HepG2 (cell line): ENCODE measurements around the gene KHK. TPM values are rescaled to one million over a fixed set of nuclear protein-coding genes. Genes with fewer than 3 reads are reported as not detected.

Experiments used
- ISL2 ChIP-seq: sonication (generic); formaldehyde crosslinking; IDR thresholded peaks from 2 replicates; pipeline ENCODE4 v1.5.0; 2020; ENCODE audit warnings: missing genetic modification reagents
- MYC ChIP-seq: sonication (generic); formaldehyde crosslinking; IDR thresholded peaks from 2 replicates; pipeline ENCODE4 v1.9.0; 2021; ENCODE audit warnings: missing genetic modification reagents, borderline replicate concordance
- NR3C1 ChIP-seq: sonication (generic); formaldehyde crosslinking; IDR thresholded peaks from 2 replicates; pipeline ENCODE4 v1.4.0; 2020; ENCODE audit warnings: missing genetic modification reagents
- PHF20 ChIP-seq: sonication (generic); formaldehyde crosslinking; IDR thresholded peaks from 2 replicates; pipeline ENCODE4 v1.5.0; 2020; ENCODE audit warnings: mild to moderate bottlenecking, missing genetic modification reagents
- RCOR2 ChIP-seq: IDR thresholded peaks from 2 replicates; pipeline ENCODE4 v1.6.1; 2016; ENCODE audit warnings: missing biosample characterization, missing genetic modification reagents
- RFXAP ChIP-seq: sonication (generic); formaldehyde crosslinking; IDR thresholded peaks from 2 replicates; pipeline ENCODE4 v1.4.0; 2020; ENCODE audit warnings: missing genetic modification reagents, borderline replicate concordance
- RORA ChIP-seq: sonication (generic); formaldehyde crosslinking; IDR thresholded peaks from 2 replicates; pipeline ENCODE4 v1.5.0; 2020; ENCODE audit warnings: mild to moderate bottlenecking, missing genetic modification reagents, moderate library complexity
- XBP1 ChIP-seq: sonication (generic); formaldehyde crosslinking; IDR thresholded peaks from 2 replicates; pipeline ENCODE4 v1.5.0; 2020; ENCODE audit warnings: missing genetic modification reagents
- ZBTB3 ChIP-seq: sonication (generic); formaldehyde crosslinking; IDR thresholded peaks from 2 replicates; pipeline ENCODE4 v1.4.0; 2020; ENCODE audit warnings: low read depth, mild to moderate bottlenecking, moderate library complexity, missing genetic modification reagents, borderline replicate concordance
- ZEB1 ChIP-seq: IDR thresholded peaks from 2 replicates; pipeline ENCODE4 v1.6.1; 2012; ENCODE audit warnings: mild to moderate bottlenecking, low read depth, inconsistent platforms; ENCODE audit not compliant: insufficient replicate concordance
- ZNF207 ChIP-seq: fragments of 450-650 bp; IDR thresholded peaks from 2 replicates; pipeline ENCODE4 v1.6.1; 2016; ENCODE audit warnings: antibody characterized with exemption, borderline replicate concordance
- ZNF552 ChIP-seq: sonication (generic); formaldehyde crosslinking; IDR thresholded peaks from 2 replicates; pipeline ENCODE4 v1.9.0; 2022; ENCODE audit warnings: missing genetic modification reagents, mild to moderate bottlenecking, borderline replicate concordance
- ZNF781 ChIP-seq: sonication (generic); formaldehyde crosslinking; IDR thresholded peaks from 2 replicates; pipeline ENCODE4 v1.5.1; 2020; ENCODE audit warnings: borderline replicate concordance, mild to moderate bottlenecking, missing genetic modification reagents; ENCODE audit errors: not compliant biosample characterization
- ZSCAN21 ChIP-seq: sonication (generic); formaldehyde crosslinking; IDR thresholded peaks from 2 replicates; pipeline ENCODE4 v1.8.0; 2022; ENCODE audit warnings: mild to moderate bottlenecking, missing genetic modification reagents, moderate library complexity, borderline replicate concordance
- ZSCAN29 ChIP-seq: sonication (generic); formaldehyde crosslinking; conservative IDR thresholded peaks from 2 replicates; pipeline ENCODE4 v1.4.0; 2020; ENCODE audit warnings: mild to moderate bottlenecking, missing genetic modification reagents
- polyA plus RNA-seq, 8 experiments: library from polyadenylated mRNA; depleted of rRNA in 3 of 8; stranded (reverse) in 7 of 8; unstranded in 1 of 8; fragments of >200 nt; fragmentation: Illumina TruSeq in 4 of 8; extraction: Trizol in 4 of 8; gene quantifications; 2 replicates each; pipeline versions ENCODE4 v1.2.1 to v1.2.3, GENCODE V29; 2011 to 2016; ENCODE audit warnings: low read depth in 4 of 8, missing spikeins in 1 of 8, mixed read lengths in 1 of 8; ENCODE audit not compliant: insufficient read depth in 1 of 8
- total RNA-seq, 5 experiments: library from RNA; depleted of rRNA; stranded (reverse); fragments of >200 nt; fragmentation: Illumina TruSeq; extraction: Trizol; gene quantifications; 2 replicates each; pipeline ENCODE4 v1.2.3, GENCODE V29; 2016; ENCODE audit warnings: low read depth in 1 of 5
- TF ChIP-seq, protein P1 (sequence below): sonication (generic); formaldehyde crosslinking; IDR thresholded peaks from 2 replicates; pipeline ENCODE4 v1.4.0; 2020; ENCODE audit warnings: missing genetic modification reagents
- TF ChIP-seq, protein P2 (sequence below): sonication (generic); formaldehyde crosslinking; IDR thresholded peaks from 2 replicates; pipeline ENCODE4 v1.4.0; 2020; ENCODE audit warnings: low read depth, missing genetic modification reagents
- TF ChIP-seq, protein P3 (sequence below): sonication (generic); formaldehyde crosslinking; IDR thresholded peaks from 2 replicates; pipeline ENCODE4 v1.4.0; 2020; ENCODE audit warnings: missing genetic modification reagents

Gene KHK
- total and polyA plus RNA-seq, 2 of the 13 experiments (the other 11 are each of a cell fraction or from before 2014, with no cell fraction given): 40.9 to 99.2 TPM

DNA sequence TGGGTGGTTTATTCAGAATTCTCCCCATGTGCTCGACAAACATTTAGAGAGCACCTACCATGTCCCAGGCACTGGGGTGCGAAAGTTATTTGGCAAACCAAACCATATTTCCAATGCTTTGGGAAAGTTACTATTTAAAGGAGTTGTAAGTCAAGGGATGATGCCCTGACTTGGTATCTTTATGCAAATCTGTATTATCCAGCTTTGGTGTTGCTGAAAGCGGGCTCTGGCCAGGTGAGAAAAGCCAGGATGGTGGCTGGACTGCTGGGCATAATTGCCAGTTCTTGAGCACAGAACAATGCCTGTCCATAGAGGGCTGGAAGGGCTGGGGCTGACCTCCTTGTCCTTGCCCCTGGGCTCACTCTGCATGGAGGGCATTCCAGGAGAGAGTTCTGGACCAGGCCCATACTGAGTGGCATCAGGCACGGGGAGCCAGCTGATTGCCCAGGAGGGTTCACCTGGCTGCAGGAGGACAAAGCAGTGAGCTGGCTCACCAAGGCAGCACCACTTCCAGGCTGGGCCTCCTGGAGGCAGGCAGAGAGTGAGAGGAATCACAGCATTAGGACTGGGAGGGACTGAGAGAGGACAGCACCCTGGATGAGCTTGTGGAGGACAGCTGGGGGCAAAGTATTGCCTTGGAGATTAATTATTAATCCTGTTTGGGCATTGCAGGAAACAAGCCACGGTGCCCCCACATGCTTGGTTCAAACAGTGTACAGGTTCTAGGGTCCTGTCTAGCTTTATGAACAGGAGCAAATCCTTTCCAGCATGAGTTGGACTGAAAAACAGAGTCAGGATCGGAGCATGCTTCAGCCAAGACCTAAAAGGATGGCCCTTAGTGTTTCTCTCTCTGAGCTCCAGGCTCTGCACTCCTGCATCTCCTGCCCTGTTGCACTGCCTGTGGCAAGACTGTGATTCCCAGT lies 7.1 kb downstream of the KHK start (continued):
- TF ChIP-seq, protein P1, sequence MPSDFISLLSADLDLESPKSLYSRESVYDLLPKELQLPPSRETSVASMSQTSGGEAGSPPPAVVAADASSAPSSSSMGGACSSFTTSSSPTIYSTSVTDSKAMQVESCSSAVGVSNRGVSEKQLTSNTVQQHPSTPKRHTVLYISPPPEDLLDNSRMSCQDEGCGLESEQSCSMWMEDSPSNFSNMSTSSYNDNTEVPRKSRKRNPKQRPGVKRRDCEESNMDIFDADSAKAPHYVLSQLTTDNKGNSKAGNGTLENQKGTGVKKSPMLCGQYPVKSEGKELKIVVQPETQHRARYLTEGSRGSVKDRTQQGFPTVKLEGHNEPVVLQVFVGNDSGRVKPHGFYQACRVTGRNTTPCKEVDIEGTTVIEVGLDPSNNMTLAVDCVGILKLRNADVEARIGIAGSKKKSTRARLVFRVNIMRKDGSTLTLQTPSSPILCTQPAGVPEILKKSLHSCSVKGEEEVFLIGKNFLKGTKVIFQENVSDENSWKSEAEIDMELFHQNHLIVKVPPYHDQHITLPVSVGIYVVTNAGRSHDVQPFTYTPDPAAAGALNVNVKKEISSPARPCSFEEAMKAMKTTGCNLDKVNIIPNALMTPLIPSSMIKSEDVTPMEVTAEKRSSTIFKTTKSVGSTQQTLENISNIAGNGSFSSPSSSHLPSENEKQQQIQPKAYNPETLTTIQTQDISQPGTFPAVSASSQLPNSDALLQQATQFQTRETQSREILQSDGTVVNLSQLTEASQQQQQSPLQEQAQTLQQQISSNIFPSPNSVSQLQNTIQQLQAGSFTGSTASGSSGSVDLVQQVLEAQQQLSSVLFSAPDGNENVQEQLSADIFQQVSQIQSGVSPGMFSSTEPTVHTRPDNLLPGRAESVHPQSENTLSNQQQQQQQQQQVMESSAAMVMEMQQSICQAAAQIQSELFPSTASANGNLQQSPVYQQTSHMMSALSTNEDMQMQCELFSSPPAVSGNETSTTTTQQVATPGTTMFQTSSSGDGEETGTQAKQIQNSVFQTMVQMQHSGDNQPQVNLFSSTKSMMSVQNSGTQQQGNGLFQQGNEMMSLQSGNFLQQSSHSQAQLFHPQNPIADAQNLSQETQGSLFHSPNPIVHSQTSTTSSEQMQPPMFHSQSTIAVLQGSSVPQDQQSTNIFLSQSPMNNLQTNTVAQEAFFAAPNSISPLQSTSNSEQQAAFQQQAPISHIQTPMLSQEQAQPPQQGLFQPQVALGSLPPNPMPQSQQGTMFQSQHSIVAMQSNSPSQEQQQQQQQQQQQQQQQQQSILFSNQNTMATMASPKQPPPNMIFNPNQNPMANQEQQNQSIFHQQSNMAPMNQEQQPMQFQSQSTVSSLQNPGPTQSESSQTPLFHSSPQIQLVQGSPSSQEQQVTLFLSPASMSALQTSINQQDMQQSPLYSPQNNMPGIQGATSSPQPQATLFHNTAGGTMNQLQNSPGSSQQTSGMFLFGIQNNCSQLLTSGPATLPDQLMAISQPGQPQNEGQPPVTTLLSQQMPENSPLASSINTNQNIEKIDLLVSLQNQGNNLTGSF (CRISPR knock-in tag): no peak
- TF ChIP-seq, protein P2, sequence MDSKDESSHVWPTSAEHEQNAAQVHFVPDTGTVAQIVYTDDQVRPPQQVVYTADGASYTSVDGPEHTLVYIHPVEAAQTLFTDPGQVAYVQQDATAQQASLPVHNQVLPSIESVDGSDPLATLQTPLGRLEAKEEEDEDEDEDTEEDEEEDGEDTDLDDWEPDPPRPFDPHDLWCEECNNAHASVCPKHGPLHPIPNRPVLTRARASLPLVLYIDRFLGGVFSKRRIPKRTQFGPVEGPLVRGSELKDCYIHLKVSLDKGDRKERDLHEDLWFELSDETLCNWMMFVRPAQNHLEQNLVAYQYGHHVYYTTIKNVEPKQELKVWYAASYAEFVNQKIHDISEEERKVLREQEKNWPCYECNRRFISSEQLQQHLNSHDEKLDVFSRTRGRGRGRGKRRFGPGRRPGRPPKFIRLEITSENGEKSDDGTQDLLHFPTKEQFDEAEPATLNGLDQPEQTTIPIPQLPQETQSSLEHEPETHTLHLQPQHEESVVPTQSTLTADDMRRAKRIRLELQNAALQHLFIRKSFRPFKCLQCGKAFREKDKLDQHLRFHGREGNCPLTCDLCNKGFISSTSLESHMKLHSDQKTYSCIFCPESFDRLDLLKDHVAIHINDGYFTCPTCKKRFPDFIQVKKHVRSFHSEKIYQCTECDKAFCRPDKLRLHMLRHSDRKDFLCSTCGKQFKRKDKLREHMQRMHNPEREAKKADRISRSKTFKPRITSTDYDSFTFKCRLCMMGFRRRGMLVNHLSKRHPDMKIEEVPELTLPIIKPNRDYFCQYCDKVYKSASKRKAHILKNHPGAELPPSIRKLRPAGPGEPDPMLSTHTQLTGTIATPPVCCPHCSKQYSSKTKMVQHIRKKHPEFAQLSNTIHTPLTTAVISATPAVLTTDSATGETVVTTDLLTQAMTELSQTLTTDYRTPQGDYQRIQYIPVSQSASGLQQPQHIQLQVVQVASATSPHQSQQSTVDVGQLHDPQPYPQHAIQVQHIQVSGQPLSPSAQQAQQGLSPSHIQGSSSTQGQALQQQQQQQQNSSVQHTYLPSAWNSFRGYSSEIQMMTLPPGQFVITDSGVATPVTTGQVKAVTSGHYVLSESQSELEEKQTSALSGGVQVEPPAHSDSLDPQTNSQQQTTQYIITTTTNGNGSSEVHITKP (CRISPR knock-in tag): peak; percentile 65; the same call in 1 of the 2 replicates
- TF ChIP-seq ZSCAN29 (peak; percentile 82), ZNF207 (no peak), ZEB1 (no peak), ISL2 (CRISPR knock-in tag) (peak; percentile 86), ZNF781 (peak; percentile 31), PHF20 (no peak; the same call in 1 of the 2 replicates), RFXAP (no peak), ZSCAN21 (peak; percentile 93), MYC (CRISPR knock-in tag) (0 out of 2 replicates have a peak, but pooled peaks have one; percentile 79), RORA (no peak), ZBTB3 (CRISPR knock-in tag) (0 out of 2 replicates have a peak, but pooled peaks have one; percentile 88), ZNF552 (0 out of 2 replicates have a peak, but pooled peaks have one; percentile 6), NR3C1 (CRISPR knock-in tag) (no peak), RCOR2 (CRISPR knock-in tag) (0 out of 2 replicates have a peak, but pooled peaks have one; percentile 45), XBP1 (CRISPR knock-in tag) (no peak)
- TF ChIP-seq, protein P3, sequence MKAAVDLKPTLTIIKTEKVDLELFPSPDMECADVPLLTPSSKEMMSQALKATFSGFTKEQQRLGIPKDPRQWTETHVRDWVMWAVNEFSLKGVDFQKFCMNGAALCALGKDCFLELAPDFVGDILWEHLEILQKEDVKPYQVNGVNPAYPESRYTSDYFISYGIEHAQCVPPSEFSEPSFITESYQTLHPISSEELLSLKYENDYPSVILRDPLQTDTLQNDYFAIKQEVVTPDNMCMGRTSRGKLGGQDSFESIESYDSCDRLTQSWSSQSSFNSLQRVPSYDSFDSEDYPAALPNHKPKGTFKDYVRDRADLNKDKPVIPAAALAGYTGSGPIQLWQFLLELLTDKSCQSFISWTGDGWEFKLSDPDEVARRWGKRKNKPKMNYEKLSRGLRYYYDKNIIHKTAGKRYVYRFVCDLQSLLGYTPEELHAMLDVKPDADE (CRISPR knock-in tag): no peak
